Measurements from ENCODE around the gene PHLPP1.

The PHLPP1 gene

GRCh38 chr18:62942578-62942977 lies 227.2 kb downstream of the PHLPP1 start:
- no peak for DNase-seq (ENCODE audit: low read depth)

GRCh38 chr18:62944454-62944853 lies 229.1 kb downstream of the PHLPP1 start:
- no peak for DNase-seq (ENCODE audit: low read depth)

- no peak for DNase-seq (ENCODE audit: low read depth)
Observed at GRCh38 chr18:62948788-62949187, 233.4 kb downstream of the PHLPP1 start.

DNA sequence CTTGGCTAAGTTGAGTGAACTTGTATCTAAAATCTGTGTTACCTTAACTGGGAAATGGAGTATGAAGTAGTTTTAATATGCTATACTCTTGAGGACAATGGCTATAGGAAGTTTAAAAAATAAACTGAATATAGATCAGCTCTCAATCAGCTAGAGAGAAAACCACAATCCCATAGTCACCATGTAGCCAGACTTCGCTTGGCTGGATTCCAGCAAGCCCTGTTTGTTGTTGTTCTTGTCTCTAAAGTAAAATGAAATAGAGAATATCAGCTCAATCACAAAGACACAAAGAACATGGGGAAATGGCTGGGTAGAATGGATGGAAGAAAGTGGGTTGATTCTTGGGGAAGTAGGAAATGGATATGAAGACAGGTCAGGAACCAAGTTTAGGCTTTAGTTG lies 234.9 kb downstream of the PHLPP1 start:
- DNase-seq (ENCODE audit: low read depth): no peak

- no peak for DNase-seq (ENCODE audit: low read depth)
Observed at GRCh38 chr18:62952807-62953206, 237.5 kb downstream of the PHLPP1 start.

DNA sequence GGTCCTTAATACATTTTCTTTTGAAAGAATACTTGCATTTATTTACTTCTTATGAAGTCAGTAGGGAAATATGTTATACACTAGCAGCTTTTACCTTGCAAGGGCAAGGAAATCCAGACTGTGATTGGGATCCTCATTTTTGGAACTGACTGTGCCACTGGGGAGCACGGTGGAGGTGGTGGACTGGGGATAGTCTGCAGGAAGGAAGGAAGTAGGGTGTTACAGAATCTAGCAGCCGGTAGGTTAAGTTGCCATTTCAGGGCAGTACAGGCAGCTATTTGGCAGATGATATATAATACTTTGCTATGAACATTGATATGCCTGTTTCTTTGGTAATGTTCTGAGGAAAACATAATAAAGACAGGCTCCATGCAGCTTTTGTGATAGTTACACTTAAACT lies 238.3 kb downstream of the PHLPP1 start:
- DNase-seq (ENCODE audit: low read depth): no peak

- DNase-seq (ENCODE audit: low read depth): no peak
Observed at GRCh38 chr18:62954366-62954765, 239.0 kb downstream of the PHLPP1 start.

- peak; percentile 29 for DNase-seq (ENCODE audit: low read depth)
Observed at GRCh38 chr18:62957885-62958472, 242.6 kb downstream of the PHLPP1 start.

DNA sequence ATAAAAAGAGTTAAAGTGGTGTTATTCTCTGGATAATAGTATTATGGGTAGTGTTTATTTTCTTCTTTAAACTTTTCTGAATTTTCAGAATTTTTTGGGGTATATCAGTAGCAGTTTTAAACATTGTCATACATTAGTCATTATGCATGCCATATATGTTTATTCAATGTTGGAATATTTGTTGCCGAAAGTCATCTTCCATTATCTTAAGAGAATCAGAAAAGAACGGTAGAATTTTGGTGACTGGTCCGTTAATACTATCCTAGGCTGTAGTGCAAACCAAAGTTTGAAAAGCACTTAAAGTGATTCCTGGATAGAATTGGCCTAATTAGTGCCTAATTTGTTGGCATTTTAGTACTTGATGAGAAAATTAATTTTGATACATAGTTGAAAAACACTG lies 244.1 kb downstream of the PHLPP1 start:
- DNase-seq (ENCODE audit: low read depth): no peak

- no peak for DNase-seq (ENCODE audit: low read depth)
Observed at GRCh38 chr18:62963507-62963906, 248.2 kb downstream of the PHLPP1 start.

DNA sequence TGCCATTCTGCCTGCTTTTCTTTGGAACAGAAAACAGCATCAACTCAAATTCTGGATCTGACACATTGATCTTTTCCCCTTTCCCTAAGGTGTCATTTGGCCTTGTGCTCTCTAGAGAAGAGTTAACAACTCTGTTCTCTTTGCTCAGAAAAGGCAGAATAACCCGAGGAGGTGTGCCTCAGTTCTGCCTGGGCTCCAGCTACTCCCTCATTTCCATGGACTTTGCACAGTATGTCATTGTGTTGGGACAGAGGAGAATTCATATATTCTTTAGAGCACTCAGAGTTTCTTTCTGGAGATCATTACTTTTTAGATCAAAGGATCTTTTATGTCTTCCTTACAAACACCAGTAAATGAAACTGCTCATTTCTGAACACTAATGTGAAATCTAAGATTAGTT lies 249.1 kb downstream of the PHLPP1 start:
- DNase-seq (ENCODE audit: low read depth): no peak

GRCh38 chr18:62967089-62967488 lies 251.7 kb downstream of the PHLPP1 start:
- no peak for DNase-seq (ENCODE audit: low read depth)

GRCh38 chr18:62973689-62974088 lies 258.3 kb downstream of the PHLPP1 start:
- DNase-seq (ENCODE audit: low read depth): no peak

DNA sequence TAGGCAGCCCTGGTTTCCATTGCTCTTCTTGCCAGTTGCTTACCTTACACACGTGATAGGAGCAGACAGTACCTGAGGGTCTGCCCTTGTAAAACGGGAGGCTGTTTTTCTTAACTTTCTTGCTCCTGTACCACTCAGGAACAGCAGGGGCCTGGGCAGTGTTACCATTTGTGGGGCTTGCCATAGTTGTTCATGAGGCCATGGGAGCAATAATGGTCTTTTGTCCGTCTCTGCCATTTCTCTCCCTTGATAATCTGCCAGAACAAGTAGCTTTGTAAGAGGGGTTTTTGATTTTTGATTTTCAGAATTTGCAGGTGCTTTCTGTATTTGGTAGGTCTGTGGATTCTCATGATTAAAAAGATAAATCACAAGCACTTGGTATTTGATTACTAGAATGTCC lies 259.0 kb downstream of the PHLPP1 start:
- DNase-seq (ENCODE audit: low read depth): no peak

DNA sequence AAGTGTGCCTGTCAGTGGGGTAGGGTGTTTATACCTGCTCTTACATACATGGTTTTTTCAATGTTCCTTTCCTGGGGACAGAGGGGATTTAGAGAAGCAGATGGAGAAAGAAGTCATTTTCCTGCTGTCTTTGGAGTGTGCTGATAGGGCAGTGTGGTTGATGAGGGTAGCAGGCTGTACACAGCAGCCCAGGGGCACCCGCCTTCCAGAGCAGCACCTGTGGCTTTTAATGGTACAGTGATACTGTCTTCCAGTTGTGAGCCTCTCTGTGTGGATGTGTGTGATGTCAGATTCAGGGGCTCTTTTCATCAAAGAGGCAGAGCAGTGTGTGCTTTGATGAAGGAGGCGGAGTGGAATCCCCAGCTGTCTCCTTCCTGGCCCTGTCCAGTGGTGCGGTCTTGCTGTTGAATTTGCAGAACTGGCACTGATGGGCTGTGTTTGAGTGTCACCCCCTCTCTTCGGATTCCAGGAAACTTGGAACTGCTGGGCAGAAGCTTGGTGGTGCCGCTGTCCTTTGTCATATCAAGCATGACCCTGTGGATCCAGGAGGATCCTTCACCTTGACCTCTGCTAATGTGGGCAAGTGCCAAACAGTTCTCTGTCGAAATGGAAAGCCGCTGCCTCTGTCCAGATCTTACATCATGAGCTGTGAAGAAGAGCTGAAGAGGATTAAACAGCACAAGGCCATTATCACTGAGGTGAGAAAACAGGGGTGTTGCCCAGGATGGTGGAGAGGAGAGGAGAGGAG lies 259.8 kb downstream of the PHLPP1 start:
- no peak for DNase-seq (ENCODE audit: low read depth)

GRCh38 chr18:62975785-62976184 lies 260.4 kb downstream of the PHLPP1 start:
- no peak for DNase-seq (ENCODE audit: low read depth)

GRCh38 chr18:62976227-62976626 lies 260.9 kb downstream of the PHLPP1 start:
- no peak for DNase-seq (ENCODE audit: low read depth)

GRCh38 chr18:62977512-62977911 lies 262.2 kb downstream of the PHLPP1 start:
- no peak for DNase-seq (ENCODE audit: low read depth)

GRCh38 chr18:62978251-62979049 lies 263.1 kb downstream of the PHLPP1 start:
- no peak for DNase-seq (ENCODE audit: low read depth)

DNA sequence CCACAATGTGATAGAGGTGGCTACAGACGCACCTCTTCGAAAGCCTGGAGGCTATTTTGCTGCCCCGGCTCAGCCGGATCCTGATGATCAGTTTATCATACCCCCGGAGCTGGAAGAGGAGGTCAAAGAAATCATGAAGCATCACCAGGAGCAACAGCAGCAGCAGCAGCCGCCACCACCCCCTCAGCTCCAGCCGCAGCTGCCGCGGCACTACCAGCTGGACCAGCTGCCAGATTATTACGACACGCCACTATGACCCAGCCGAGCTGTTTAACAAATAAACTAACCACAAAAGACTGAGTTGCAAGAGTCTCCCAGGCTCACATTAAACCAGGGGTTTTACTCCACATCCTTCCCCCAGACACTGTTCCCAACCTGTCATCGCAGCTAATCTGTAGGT lies 263.8 kb downstream of the PHLPP1 start:
- DNase-seq (ENCODE audit: low read depth): no peak

DNA sequence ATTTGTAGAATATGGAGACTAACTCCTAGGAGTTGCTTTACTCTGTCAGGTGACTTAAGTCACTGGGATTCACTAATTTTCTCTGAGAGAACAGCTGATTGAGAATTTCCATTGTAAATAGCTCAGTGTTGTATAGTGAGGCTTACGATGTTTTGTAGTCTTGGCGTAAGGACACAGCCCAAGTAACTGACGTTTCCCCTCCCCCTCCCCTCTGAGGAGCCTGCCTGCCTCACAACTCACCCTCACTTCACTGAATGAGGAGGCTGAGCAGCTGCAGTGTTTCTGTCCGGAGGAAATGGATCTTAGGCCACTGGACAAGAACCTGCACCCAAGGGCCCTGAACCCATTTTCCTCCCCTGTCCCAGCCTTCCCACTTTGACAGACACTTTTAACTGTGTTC lies 264.6 kb downstream of the PHLPP1 start:
- no peak for DNase-seq (ENCODE audit: low read depth)

DNA sequence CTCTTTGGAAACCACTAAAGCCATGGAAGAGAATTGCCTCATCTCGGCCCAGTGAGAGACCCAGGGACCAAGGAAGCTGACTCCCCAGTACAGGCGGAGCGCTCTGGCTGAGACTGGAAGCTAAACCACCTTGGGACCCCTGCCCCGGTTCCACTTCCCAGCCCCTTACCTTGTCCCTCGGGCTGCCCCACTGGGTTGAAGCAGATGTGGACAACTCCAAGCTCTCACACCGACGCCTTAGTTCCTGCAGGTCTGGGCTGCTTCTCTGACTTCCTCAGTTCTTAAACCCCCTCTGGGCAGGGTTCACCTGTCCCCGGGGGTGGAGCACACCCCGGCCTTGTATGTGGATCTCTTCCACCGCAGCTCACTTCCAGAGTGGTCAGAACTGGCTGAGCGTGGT lies 266.2 kb downstream of the PHLPP1 start:
- DNase-seq (ENCODE audit: low read depth): no peak

- peak; percentile 27 for DNase-seq (ENCODE audit: low read depth)
Observed at GRCh38 chr18:62982600-62983251, 267.4 kb downstream of the PHLPP1 start.
